ENCODE measurements around the gene ABCC8. TPM values are rescaled to one million over a fixed set of nuclear protein-coding genes. Genes with fewer than 3 reads are reported as not detected.

Gene ABCC8
- total RNA-seq, 3 donors from 2014 or later = 3.8 to 10.8 (median 10.5) TPM

- intact Hi-C loops (cut with DNase I; ENCODE audit: low total_unique reads) = no loop called here
- TF ChIP-seq POLR2AphosphoS5 (IDR thresholded peaks at IDR 0.05) = peak; percentile 25 to 44 (median 42)
- TF ChIP-seq, protein P1, sequence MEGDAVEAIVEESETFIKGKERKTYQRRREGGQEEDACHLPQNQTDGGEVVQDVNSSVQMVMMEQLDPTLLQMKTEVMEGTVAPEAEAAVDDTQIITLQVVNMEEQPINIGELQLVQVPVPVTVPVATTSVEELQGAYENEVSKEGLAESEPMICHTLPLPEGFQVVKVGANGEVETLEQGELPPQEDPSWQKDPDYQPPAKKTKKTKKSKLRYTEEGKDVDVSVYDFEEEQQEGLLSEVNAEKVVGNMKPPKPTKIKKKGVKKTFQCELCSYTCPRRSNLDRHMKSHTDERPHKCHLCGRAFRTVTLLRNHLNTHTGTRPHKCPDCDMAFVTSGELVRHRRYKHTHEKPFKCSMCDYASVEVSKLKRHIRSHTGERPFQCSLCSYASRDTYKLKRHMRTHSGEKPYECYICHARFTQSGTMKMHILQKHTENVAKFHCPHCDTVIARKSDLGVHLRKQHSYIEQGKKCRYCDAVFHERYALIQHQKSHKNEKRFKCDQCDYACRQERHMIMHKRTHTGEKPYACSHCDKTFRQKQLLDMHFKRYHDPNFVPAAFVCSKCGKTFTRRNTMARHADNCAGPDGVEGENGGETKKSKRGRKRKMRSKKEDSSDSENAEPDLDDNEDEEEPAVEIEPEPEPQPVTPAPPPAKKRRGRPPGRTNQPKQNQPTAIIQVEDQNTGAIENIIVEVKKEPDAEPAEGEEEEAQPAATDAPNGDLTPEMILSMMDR (IDR thresholded peaks at IDR 0.05) = peak in 2 of 3 donors; percentile 20 to 39
- TF ChIP-seq POLR2A (IDR thresholded peaks at IDR 0.05) = no peak
- no peaks in the 10 kb centered on the region for H3K9me3 ChIP-seq
- H3K36me3 ChIP-seq = no peaks in the 10 kb centered on the region
- no peaks in the 10 kb centered on the region for H3K27me3 ChIP-seq
- peak overlapping the region; percentile 73 to 83 for H3K27ac ChIP-seq
- H3K4me1 ChIP-seq = peaks cover 2 to 15% of the 10 kb centered on the region in 2 donors
- peak; percentile 81 to 82 for DNase-seq (ENCODE audit: low spot score in 2 of 2)
- no peak overlapping the region for H3K4me3 ChIP-seq
Measured at GRCh38 chr11:17405232-17406005, 71.2 kb downstream of the ABCC8 start.

- H3K27ac ChIP-seq = peak overlapping the region; percentile 73 to 83
- TF ChIP-seq, protein P1 (IDR thresholded peaks at IDR 0.05) = no peak
- no peak for TF ChIP-seq POLR2AphosphoS5 (IDR thresholded peaks at IDR 0.05)
- no peak overlapping the region for H3K4me3 ChIP-seq
- no peak for DNase-seq (ENCODE audit: low spot score in 2 of 2)
- no peaks in the 10 kb centered on the region for H3K36me3 ChIP-seq
- H3K27me3 ChIP-seq = no peaks in the 10 kb centered on the region
- H3K9me3 ChIP-seq = no peaks in the 10 kb centered on the region
- H3K4me1 ChIP-seq = peaks cover 2 to 15% of the 10 kb centered on the region in 2 donors
- intact Hi-C loops (cut with DNase I; ENCODE audit: low total_unique reads) = no loop called here
Measured at GRCh38 chr11:17403980-17404759, 72.5 kb downstream of the ABCC8 start.

GRCh38 chr11:17402486-17402885 lies 74.2 kb downstream of the ABCC8 start:
- Histone ChIP-seq H3K9me3 (no peaks in the 10 kb centered on the region), H3K27me3 (no peaks in the 10 kb centered on the region), H3K36me3 (no peaks in the 10 kb centered on the region), H3K4me1 (peaks cover 2 to 15% of the 10 kb centered on the region in 2 donors), H3K27ac (no peak overlapping the region), H3K4me3 (no peak overlapping the region)
- TF ChIP-seq, protein P1 (IDR thresholded peaks at IDR 0.05) = no peak
- no peak for TF ChIP-seq POLR2AphosphoS5 (IDR thresholded peaks at IDR 0.05)
- TF ChIP-seq POLR2A (IDR thresholded peaks at IDR 0.05) = no peak
- DNase-seq (ENCODE audit: low spot score in 2 of 2) = no peak
- intact Hi-C loops (cut with DNase I; ENCODE audit: low total_unique reads) = no loop called here

- H3K9me3 ChIP-seq = no peaks in the 10 kb centered on the region
- H3K36me3 ChIP-seq = no peaks in the 10 kb centered on the region
- TF ChIP-seq, protein P1 (IDR thresholded peaks at IDR 0.05) = no peak
- TF ChIP-seq POLR2A (IDR thresholded peaks at IDR 0.05) = no peak
- TF ChIP-seq POLR2AphosphoS5 (IDR thresholded peaks at IDR 0.05) = no peak
- intact Hi-C loops (cut with DNase I; ENCODE audit: low total_unique reads) = no loop called here
- no peak for DNase-seq (ENCODE audit: low spot score in 2 of 2)
- H3K4me3 ChIP-seq = no peak overlapping the region
- no peaks in the 10 kb centered on the region for H3K27me3 ChIP-seq
- peaks cover 2 to 15% of the 10 kb centered on the region in 2 donors for H3K4me1 ChIP-seq
- no peak overlapping the region for H3K27ac ChIP-seq
Measured at GRCh38 chr11:17401841-17402240, 74.8 kb downstream of the ABCC8 start.

GRCh38 chr11:17401316-17401715 lies 75.3 kb downstream of the ABCC8 start:
- TF ChIP-seq, protein P1 (IDR thresholded peaks at IDR 0.05) = no peak
- TF ChIP-seq POLR2AphosphoS5 (IDR thresholded peaks at IDR 0.05) = no peak
- no peak for TF ChIP-seq POLR2A (IDR thresholded peaks at IDR 0.05)
- DNase-seq (ENCODE audit: low spot score in 2 of 2) = no peak
- Histone ChIP-seq H3K4me3 (no peak overlapping the region), H3K9me3 (no peaks in the 10 kb centered on the region), H3K27ac (no peak overlapping the region), H3K27me3 (no peaks in the 10 kb centered on the region), H3K36me3 (no peaks in the 10 kb centered on the region), H3K4me1 (peaks cover 2 to 13% of the 10 kb centered on the region in 2 donors)
- intact Hi-C loops (cut with DNase I; ENCODE audit: low total_unique reads) = no loop called here
